Transverse colon (tissue), 3 donors: Measurements from ENCODE around the gene WBP11.

ENCODE experiments used
- CTCF ChIP-seq, 5 experiments: fragments of 200-600 bp in 3 of 5; fragments of 450-650 bp in 2 of 5; sonication (generic) in 3 of 5; IDR thresholded peaks; 1 replicate in 2 of 5; 2 replicates in 3 of 5; pipeline ENCODE4 v1.5.1; 2016 to 2017; ENCODE audit warnings: antibody characterized with exemption in 5 of 5, inconsistent platforms in 3 of 5, mild to moderate bottlenecking in 2 of 5, moderate library complexity in 1 of 5
- EP300 ChIP-seq: sonication (generic); formaldehyde crosslinking; IDR thresholded peaks from one replicate; pipeline ENCODE4 v1.6.1; 2017; ENCODE audit warnings: antibody characterized with exemption, low read depth
- POLR2A ChIP-seq: fragments of 450-650 bp; IDR thresholded peaks from one replicate; pipeline ENCODE4 v1.6.1; 2016; ENCODE audit warnings: antibody characterized with exemption, mild to moderate bottlenecking, moderate library complexity

GRCh38 chr12:14775636-14775980, 27.7 kb downstream of the WBP11 start:
- TF ChIP-seq CTCF (IDR thresholded peaks at IDR 0.05) (no peak), POLR2A (no peak), EP300 (no peak)
